ENCODE results near the gene IL36RN. TPM values are rescaled to one million over a fixed set of nuclear protein-coding genes. Genes with fewer than 3 reads are reported as not detected.

IL36RN gene
- total and polyA plus RNA-seq, 2 donors from 2014 or later, result not detected

DNA sequence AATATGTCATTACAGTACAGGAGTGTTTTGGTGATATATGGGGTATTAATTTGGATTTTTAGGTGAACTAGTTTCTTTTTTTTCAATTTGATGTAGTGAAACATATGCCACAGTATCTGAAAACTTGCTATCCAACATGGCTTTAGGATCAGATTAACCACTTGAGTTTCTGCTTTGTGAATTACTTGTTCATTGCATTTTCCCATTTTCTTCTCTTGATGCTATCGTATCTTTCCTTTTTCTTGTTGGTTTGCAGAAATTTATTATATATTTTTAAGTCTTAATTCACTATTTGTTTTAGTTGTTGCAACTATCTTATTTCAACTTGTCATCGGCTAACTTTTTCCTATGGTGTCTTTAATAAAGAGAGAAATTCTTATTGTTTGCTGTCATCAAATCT lies 44.9 kb upstream of the IL36RN start:
- intact Hi-C loops (cut with DNase I), result no loop called here
- Histone ChIP-seq H3K27me3 (ENCODE audit: control insufficient read depth, insufficient read depth, low read length) (no peaks in the 10 kb centered on the region), H3K9ac (ENCODE audit: low read length in 3 of 3) (no peak overlapping the region), H3K27ac (ENCODE audit: low read depth in 2 of 2, low read length in 2 of 2) (no peak overlapping the region), H3K4me3 (ENCODE audit: low read length in 3 of 3) (no peak overlapping the region), H3K36me3 (ENCODE audit: control insufficient read depth in 2 of 3, insufficient read depth in 3 of 3, low read length in 3 of 3) (no peaks in the 10 kb centered on the region), H3K9me3 (ENCODE audit: control insufficient read depth in 2 of 3, insufficient read depth in 1 of 3, low read length in 3 of 3) (no peaks in the 10 kb centered on the region), H3K4me1 (ENCODE audit: control insufficient read depth in 2 of 3, insufficient read depth in 2 of 3, low read depth in 1 of 3, low read length in 3 of 3) (no peaks in the 10 kb centered on the region)
- TF ChIP-seq, protein P1, sequence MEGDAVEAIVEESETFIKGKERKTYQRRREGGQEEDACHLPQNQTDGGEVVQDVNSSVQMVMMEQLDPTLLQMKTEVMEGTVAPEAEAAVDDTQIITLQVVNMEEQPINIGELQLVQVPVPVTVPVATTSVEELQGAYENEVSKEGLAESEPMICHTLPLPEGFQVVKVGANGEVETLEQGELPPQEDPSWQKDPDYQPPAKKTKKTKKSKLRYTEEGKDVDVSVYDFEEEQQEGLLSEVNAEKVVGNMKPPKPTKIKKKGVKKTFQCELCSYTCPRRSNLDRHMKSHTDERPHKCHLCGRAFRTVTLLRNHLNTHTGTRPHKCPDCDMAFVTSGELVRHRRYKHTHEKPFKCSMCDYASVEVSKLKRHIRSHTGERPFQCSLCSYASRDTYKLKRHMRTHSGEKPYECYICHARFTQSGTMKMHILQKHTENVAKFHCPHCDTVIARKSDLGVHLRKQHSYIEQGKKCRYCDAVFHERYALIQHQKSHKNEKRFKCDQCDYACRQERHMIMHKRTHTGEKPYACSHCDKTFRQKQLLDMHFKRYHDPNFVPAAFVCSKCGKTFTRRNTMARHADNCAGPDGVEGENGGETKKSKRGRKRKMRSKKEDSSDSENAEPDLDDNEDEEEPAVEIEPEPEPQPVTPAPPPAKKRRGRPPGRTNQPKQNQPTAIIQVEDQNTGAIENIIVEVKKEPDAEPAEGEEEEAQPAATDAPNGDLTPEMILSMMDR (IDR thresholded peaks at IDR 0.05; ENCODE audit: borderline replicate concordance, extremely low read depth, insufficient read depth), result no peak
- no peak for DNase-seq
- FAIRE-seq, result no peak

DNA sequence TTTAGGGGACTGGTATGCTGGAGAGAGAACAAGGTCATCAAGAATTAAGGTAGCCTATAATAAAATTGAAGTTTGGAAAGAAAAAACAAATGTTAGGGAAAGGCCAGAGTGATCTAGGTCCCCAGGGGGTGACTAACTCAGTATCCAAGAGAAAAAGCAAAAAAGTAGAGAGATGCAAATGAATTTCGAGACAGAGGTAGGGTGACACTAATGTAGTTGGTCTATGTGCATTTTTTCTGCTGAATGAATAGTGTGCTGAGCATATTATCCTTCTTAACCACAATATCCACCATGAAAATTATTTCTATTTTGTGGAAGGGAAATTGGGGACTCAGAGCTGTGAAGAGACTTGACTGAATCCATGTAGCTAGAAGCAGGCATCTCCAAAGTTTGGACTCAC lies 44.0 kb upstream of the IL36RN start:
- Histone ChIP-seq H3K36me3 (ENCODE audit: control insufficient read depth in 2 of 3, insufficient read depth in 3 of 3, low read length in 3 of 3) (no peaks in the 10 kb centered on the region), H3K27me3 (ENCODE audit: control insufficient read depth, insufficient read depth, low read length) (no peaks in the 10 kb centered on the region), H3K9ac (ENCODE audit: low read length in 3 of 3) (no peak overlapping the region), H3K9me3 (ENCODE audit: control insufficient read depth in 2 of 3, insufficient read depth in 1 of 3, low read length in 3 of 3) (no peaks in the 10 kb centered on the region), H3K4me3 (ENCODE audit: low read length in 3 of 3) (no peak overlapping the region), H3K4me1 (ENCODE audit: control insufficient read depth in 2 of 3, insufficient read depth in 2 of 3, low read depth in 1 of 3, low read length in 3 of 3) (no peaks in the 10 kb centered on the region), H3K27ac (ENCODE audit: low read depth in 2 of 2, low read length in 2 of 2) (no peak overlapping the region)
- DNase-seq (no peak), FAIRE-seq (no peak)
- TF ChIP-seq, protein P1 (IDR thresholded peaks at IDR 0.05; ENCODE audit: borderline replicate concordance, extremely low read depth, insufficient read depth), result no peak
- intact Hi-C loops (cut with DNase I), result no loop called here

DNA sequence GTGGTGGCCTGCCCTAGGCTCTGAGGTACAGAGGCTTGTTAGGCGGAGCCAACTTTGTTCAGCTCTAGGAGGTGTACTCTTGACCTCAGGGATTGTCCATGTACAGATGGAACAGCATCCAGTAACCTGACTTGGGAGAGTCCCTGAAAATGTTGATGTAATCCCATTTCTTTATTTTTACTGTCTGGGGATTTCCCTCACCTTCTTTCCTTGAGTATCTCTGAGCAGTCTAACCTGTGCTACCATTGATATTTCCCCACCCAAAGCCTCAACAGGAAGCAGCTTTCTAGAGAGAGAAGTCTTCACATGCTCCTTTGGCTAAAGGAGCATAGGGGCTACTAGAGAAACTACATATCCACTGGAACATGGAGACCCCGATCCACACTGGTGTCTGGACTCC lies 43.3 kb upstream of the IL36RN start:
- H3K9me3 ChIP-seq (ENCODE audit: control insufficient read depth in 2 of 3, insufficient read depth in 1 of 3, low read length in 3 of 3), result no peaks in the 10 kb centered on the region
- FAIRE-seq, result no peak
- no peaks in the 10 kb centered on the region for H3K36me3 ChIP-seq (ENCODE audit: control insufficient read depth in 2 of 3, insufficient read depth in 3 of 3, low read length in 3 of 3)
- H3K27ac ChIP-seq (ENCODE audit: low read depth in 2 of 2, low read length in 2 of 2), result no peak overlapping the region
- TF ChIP-seq, protein P1 (IDR thresholded peaks at IDR 0.05; ENCODE audit: borderline replicate concordance, extremely low read depth, insufficient read depth), result no peak
- intact Hi-C loops (cut with DNase I), result no loop called here
- no peaks in the 10 kb centered on the region for H3K4me1 ChIP-seq (ENCODE audit: control insufficient read depth in 2 of 3, insufficient read depth in 2 of 3, low read depth in 1 of 3, low read length in 3 of 3)
- H3K9ac ChIP-seq (ENCODE audit: low read length in 3 of 3), result no peak overlapping the region
- no peak overlapping the region for H3K4me3 ChIP-seq (ENCODE audit: low read length in 3 of 3)
- no peaks in the 10 kb centered on the region for H3K27me3 ChIP-seq (ENCODE audit: control insufficient read depth, insufficient read depth, low read length)
- DNase-seq, result no peak

DNA sequence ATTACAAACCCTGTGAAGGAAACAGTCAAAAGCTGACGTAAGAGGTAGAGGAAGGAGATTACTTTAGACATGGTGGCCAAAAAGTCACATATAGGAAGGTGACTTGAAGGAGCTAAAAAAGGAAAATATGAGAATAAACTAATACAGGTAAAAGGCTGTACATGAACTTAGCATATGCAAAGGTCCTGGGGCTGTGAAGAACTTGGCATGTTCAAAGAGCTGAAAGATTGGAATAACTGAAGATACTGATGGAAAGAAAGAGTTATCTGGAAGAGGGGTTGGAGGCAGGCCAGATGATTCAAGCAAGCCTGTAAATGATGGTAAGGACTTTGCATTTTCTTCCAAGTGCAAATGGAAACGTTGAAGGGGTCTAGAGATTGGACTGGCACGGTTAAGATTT lies 40.5 kb upstream of the IL36RN start:
- H3K9me3 ChIP-seq (ENCODE audit: control insufficient read depth in 2 of 3, insufficient read depth in 1 of 3, low read length in 3 of 3), result no peaks in the 10 kb centered on the region
- H3K36me3 ChIP-seq (ENCODE audit: control insufficient read depth in 2 of 3, insufficient read depth in 3 of 3, low read length in 3 of 3), result no peaks in the 10 kb centered on the region
- DNase-seq (no peak), FAIRE-seq (no peak)
- H3K27ac ChIP-seq (ENCODE audit: low read depth in 2 of 2, low read length in 2 of 2), result no peak overlapping the region
- TF ChIP-seq, protein P1 (IDR thresholded peaks at IDR 0.05; ENCODE audit: borderline replicate concordance, extremely low read depth, insufficient read depth), result no peak
- intact Hi-C loops (cut with DNase I), result no loop called here
- H3K9ac ChIP-seq (ENCODE audit: low read length in 3 of 3), result no peak overlapping the region
- no peak overlapping the region for H3K4me3 ChIP-seq (ENCODE audit: low read length in 3 of 3)
- no peaks in the 10 kb centered on the region for H3K4me1 ChIP-seq (ENCODE audit: control insufficient read depth in 2 of 3, insufficient read depth in 2 of 3, low read depth in 1 of 3, low read length in 3 of 3)
- H3K27me3 ChIP-seq (ENCODE audit: control insufficient read depth, insufficient read depth, low read length), result no peaks in the 10 kb centered on the region
